H1 (cell line): ENCODE data around the gene RRBP1. TPM values are rescaled to one million over a fixed set of nuclear protein-coding genes. Genes with fewer than 3 reads are reported as not detected.

Experiments
- CTCF ChIA-PET: fragments of 300-600 bp; sonication (Branson Sonifier 250); formaldehyde crosslinking; loops from one replicate; lab custom pipeline; 2021; ENCODE audit not compliant: partially characterized antibody; lab: Charles Lee
- POLR2A ChIA-PET: fragments of 300-600 bp; sonication (Branson Sonifier 250); formaldehyde crosslinking; loops from one replicate; lab custom pipeline; 2021; ENCODE audit warnings: inconsistent platforms; ENCODE audit not compliant: partially characterized antibody; lab: Charles Lee
- DNase-seq, 2 experiments: peaks; one replicate each; pipeline versions ENCODE4 v3.0.0 to v3.0.0-alpha.2; 2010 to 2022; ENCODE audit warnings: low spot score in 2 of 2, low read depth in 1 of 2, mixed read lengths in 1 of 2
- FAIRE-seq: peaks from 2 replicates; lab custom pipeline; 2011; peaks lifted over from hg19 to GRCh38; lab: Jason Lieb, UNC
- H2AFZ ChIP-seq: 2 replicates; pipeline ENCODE4 v1.8.1; 2012; ENCODE audit warnings: low read length, inconsistent platforms
- H2AK5ac ChIP-seq: 2 replicates; pipeline ENCODE4 v1.6.1; 2013; ENCODE audit warnings: low read depth, low read length
- H2BK120ac ChIP-seq: replicated peaks from 2 replicates; pipeline ENCODE3; 2013; ENCODE audit warnings: low read depth, low read length, inconsistent platforms
- H2BK12ac ChIP-seq: 2 replicates; pipeline ENCODE4 v1.6.1; 2013; ENCODE audit warnings: low read depth, low read length
- H2BK15ac ChIP-seq: 2 replicates; pipeline ENCODE4 v1.6.1; 2013; ENCODE audit warnings: low read length
- H2BK20ac ChIP-seq: 2 replicates; pipeline ENCODE4 v1.6.1; 2013; ENCODE audit warnings: low read length
- H2BK5ac ChIP-seq: 2 replicates; pipeline ENCODE4 v1.6.1; 2013; ENCODE audit warnings: low read depth, low read length
- H3K14ac ChIP-seq: 2 replicates; pipeline ENCODE4 v1.6.1; 2013; ENCODE audit warnings: inconsistent platforms; ENCODE audit not compliant: insufficient read length
- H3K18ac ChIP-seq: 2 replicates; pipeline ENCODE4 v1.6.1; 2013; ENCODE audit warnings: low read length; ENCODE audit errors: extremely low read depth
- H3K23ac ChIP-seq: 2 replicates; pipeline ENCODE4 v1.6.1; 2013; ENCODE audit warnings: inconsistent platforms; ENCODE audit not compliant: insufficient read length
- H3K23me2 ChIP-seq: 2 replicates; pipeline ENCODE4 v1.6.1; 2013; ENCODE audit warnings: low read depth, low read length
- H3K27ac ChIP-seq: 2 replicates; pipeline ENCODE4 v1.6.1; 2011; ENCODE audit warnings: low read depth, low read length, inconsistent platforms
- H3K27me3 ChIP-seq, 4 experiments: replicated peaks in 1 of 4; 1 replicate in 1 of 4; 2 replicates in 3 of 4; pipeline versions ENCODE4 v1.6.1 to v1.8.1; 2011 to 2013; ENCODE audit warnings: low read length in 3 of 4, mild to moderate bottlenecking in 3 of 4, inconsistent platforms in 2 of 4, mixed read lengths in 2 of 4, moderate library complexity in 1 of 4; ENCODE audit not compliant: control insufficient read depth in 3 of 4, insufficient read depth in 3 of 4; ENCODE audit errors: extremely low read depth in 1 of 4
- H3K36me3 ChIP-seq, 4 experiments: 2 replicates each; pipeline versions ENCODE4 v1.6.1 to v1.8.1; 2011 to 2013; ENCODE audit warnings: mild to moderate bottlenecking in 4 of 4, low read length in 3 of 4, moderate library complexity in 2 of 4, control low read depth in 1 of 4, inconsistent platforms in 1 of 4; ENCODE audit not compliant: insufficient read depth in 4 of 4, control insufficient read depth in 2 of 4
- H3K4ac ChIP-seq: replicated peaks from 2 replicates; pipeline ENCODE3; 2013; ENCODE audit warnings: low read length, low read depth, mixed read lengths, inconsistent platforms; ENCODE audit not compliant: insufficient read length
- H3K4me1 ChIP-seq, 4 experiments: replicated peaks in 1 of 4; 1 replicate in 1 of 4; 2 replicates in 3 of 4; pipeline versions ENCODE4 v1.6.1 to v1.8.1; 2011 to 2013; ENCODE audit warnings: low read length in 3 of 4, inconsistent platforms in 2 of 4, mixed read lengths in 1 of 4; ENCODE audit not compliant: insufficient read depth in 4 of 4, control insufficient read depth in 3 of 4
- H3K4me2 ChIP-seq, 2 experiments: 2 replicates each; pipeline versions ENCODE4 v1.6.1 to v1.8.1; 2011 to 2013; ENCODE audit warnings: low read depth in 2 of 2, low read length in 2 of 2, control low read depth in 1 of 2, inconsistent platforms in 1 of 2, mild to moderate bottlenecking in 1 of 2; ENCODE audit not compliant: insufficient read depth in 1 of 2
- H3K4me3 ChIP-seq, 4 experiments: fragments of 200-600, 300-600 bp in 1 of 4; sonication (generic), shearing (Covaris generic), sonication (Bioruptor Twin) in 1 of 4; 2 replicates each; pipeline versions ENCODE4 v1.5.1 to v1.8.1; 2011 to 2016; ENCODE audit warnings: low read length in 4 of 4, low read depth in 3 of 4, control low read depth in 2 of 4, inconsistent platforms in 2 of 4, mild to moderate bottlenecking in 2 of 4, mixed read lengths in 1 of 4, moderate library complexity in 1 of 4; ENCODE audit not compliant: insufficient read depth in 2 of 4; ENCODE audit errors: extremely low read depth in 1 of 4
- H3K56ac ChIP-seq: replicated peaks from 2 replicates; pipeline ENCODE3; 2013; ENCODE audit warnings: low read depth, mild to moderate bottlenecking, mixed read lengths, low read length, inconsistent platforms; ENCODE audit not compliant: insufficient read length
- H3K79me1 ChIP-seq: 2 replicates; pipeline ENCODE4 v1.6.1; 2013; ENCODE audit warnings: low read depth, low read length, control low read depth
- H3K79me2 ChIP-seq, 2 experiments: 2 replicates each; pipeline versions ENCODE4 v1.6.1 to v1.8.1; 2012 to 2013; ENCODE audit warnings: low read length in 2 of 2, mild to moderate bottlenecking in 2 of 2, inconsistent platforms in 1 of 2; ENCODE audit not compliant: insufficient read depth in 2 of 2, control insufficient read depth in 1 of 2
- H3K9ac ChIP-seq, 4 experiments: replicated peaks in 1 of 4; 1 replicate in 1 of 4; 2 replicates in 3 of 4; pipeline versions ENCODE4 v1.6.1 to v1.8.1; 2011 to 2013; ENCODE audit warnings: low read depth in 3 of 4, low read length in 3 of 4, control low read depth in 2 of 4, mild to moderate bottlenecking in 2 of 4, moderate library complexity in 2 of 4, inconsistent platforms in 1 of 4; ENCODE audit errors: extremely low read depth in 1 of 4
- H3K9me3 ChIP-seq, 2 experiments: 2 replicates each; pipeline versions ENCODE4 v1.6.1 to v1.8.1; 2012 to 2013; ENCODE audit warnings: mild to moderate bottlenecking in 2 of 2, moderate library complexity in 2 of 2, control low read depth in 1 of 2, inconsistent platforms in 1 of 2, low read depth in 1 of 2, low read length in 1 of 2, mixed read lengths in 1 of 2; ENCODE audit not compliant: insufficient read depth in 2 of 2
- H4K20me1 ChIP-seq, 2 experiments: replicated peaks in 1 of 2; 2 replicates each; pipeline versions ENCODE3 to v1.8.1; 2011 to 2013; ENCODE audit warnings: inconsistent platforms in 2 of 2, low read length in 2 of 2, mild to moderate bottlenecking in 1 of 2; ENCODE audit not compliant: insufficient read depth in 2 of 2, control insufficient read depth in 1 of 2
- H4K5ac ChIP-seq: 2 replicates; pipeline ENCODE4 v1.6.1; 2013; ENCODE audit warnings: low read length, low read depth, mixed read lengths, inconsistent platforms; ENCODE audit not compliant: insufficient read length
- H4K8ac ChIP-seq: 2 replicates; pipeline ENCODE4 v1.8.0; 2013; ENCODE audit warnings: mild to moderate bottlenecking, moderate library complexity, low read length, inconsistent platforms; ENCODE audit not compliant: insufficient read depth; ENCODE audit errors: extremely low read depth
- H4K91ac ChIP-seq: replicated peaks from 2 replicates; pipeline ENCODE3; 2013; ENCODE audit warnings: low read length, mixed read lengths, inconsistent platforms; ENCODE audit not compliant: insufficient read length
- BACH1 ChIP-seq: IDR thresholded peaks from 2 replicates; pipeline ENCODE4 v1.6.1; 2012; ENCODE audit warnings: low read length, improper control_type of control experiment
- BRCA1 ChIP-seq: IDR thresholded peaks from 2 replicates; pipeline ENCODE4 v1.6.1; 2012; ENCODE audit warnings: low read depth, low read length, improper control_type of control experiment
- CHD2 ChIP-seq: IDR thresholded peaks from 2 replicates; pipeline ENCODE4 v1.6.1; 2012; ENCODE audit warnings: low read length, improper control_type of control experiment
- EZH2 ChIP-seq: fragments of 200-600 bp; sonication (generic); IDR thresholded peaks from 2 replicates; pipeline ENCODE4 v1.7.1; 2012; ENCODE audit warnings: low read depth, mild to moderate bottlenecking, moderate library complexity, low read length, inconsistent platforms; ENCODE audit not compliant: severe bottlenecking
- HDAC6 ChIP-seq: IDR thresholded peaks from one replicate; pipeline ENCODE4 v1.7.1; 2012; ENCODE audit warnings: low read depth, mild to moderate bottlenecking, inconsistent platforms, low read length, moderate library complexity
- KDM5A ChIP-seq: fragments of 200-600 bp; IDR thresholded peaks from 2 replicates; pipeline ENCODE4 v1.7.1; 2012; ENCODE audit warnings: mild to moderate bottlenecking, low read length, inconsistent platforms, mixed read lengths
- RXRA ChIP-seq: IDR thresholded peaks from 2 replicates; pipeline ENCODE4 v1.6.1; 2011; ENCODE audit warnings: low read depth, mild to moderate bottlenecking, low read length, moderate library complexity; ENCODE audit not compliant: insufficient read depth
- SAP30 ChIP-seq: fragments of 300-600 bp; sonication (generic); IDR thresholded peaks from 2 replicates; pipeline ENCODE4 v1.7.1; 2012; ENCODE audit warnings: low read length, moderate library complexity, mild to moderate bottlenecking, inconsistent platforms; ENCODE audit not compliant: insufficient read depth, insufficient replicate concordance
- SIX5 ChIP-seq: IDR thresholded peaks from 2 replicates; pipeline ENCODE4 v1.6.1; 2011; ENCODE audit warnings: mild to moderate bottlenecking, low read depth, low read length
- TBP ChIP-seq: IDR thresholded peaks from 2 replicates; pipeline ENCODE4 v1.6.1; 2011; ENCODE audit warnings: low read depth, low read length, improper control_type of control experiment
- TCF12 ChIP-seq: IDR thresholded peaks from 2 replicates; pipeline ENCODE4 v1.6.1; 2011; ENCODE audit warnings: low read depth, mild to moderate bottlenecking, low read length
- TEAD4 ChIP-seq: IDR thresholded peaks from 2 replicates; pipeline ENCODE4 v1.6.1; 2012; ENCODE audit warnings: low read depth, low read length, inconsistent platforms, mixed read lengths
- whole genome bisulfite sequencing, 2 experiments: shearing (Covaris generic) in 1 of 2; methylation state at CpG; one replicate each; pipeline versions ENCODE4 v1.1.6 to v1.1.7; 2013 to 2015; ENCODE audit warnings: low lambda C conversion rate in 2 of 2, mixed read lengths in 2 of 2, inconsistent platforms in 1 of 2, low coverage in 1 of 2, missing lambda C conversion rate in 1 of 2; ENCODE audit not compliant: insufficient replicate concordance in 2 of 2, insufficient coverage in 1 of 2, insufficient read length in 1 of 2; ENCODE audit errors: extremely low coverage in 1 of 2, missing lambda C conversion rate in 1 of 2; 5-methylcytosine and 5-hydroxymethylcytosine counted together
- polyA plus RNA-seq, 7 experiments: library from polyadenylated mRNA; depleted of rRNA in 3 of 7; stranded (reverse) in 5 of 7; unstranded in 2 of 7; fragments of >200 nt in 5 of 7; fragments of 200-250 nt in 2 of 7; gene quantifications; 1 replicate in 5 of 7; 2 replicates in 1 of 7; 4 replicates in 1 of 7; pipeline versions ENCODE4 v1.2.1 to v1.2.3, GENCODE V29; 2011 to 2013; ENCODE audit warnings: missing spikeins in 2 of 7, mixed read lengths in 2 of 7
- total RNA-seq: library from RNA; stranded (reverse); fragmentation: NEBNext Ultra II Directional; extraction: Animal tissue kit (Norgen Biotek cat#: 25700); gene quantifications from 2 replicates; pipeline ENCODE4 v1.2.1, GENCODE V29; 2021

Gene RRBP1
- total and polyA plus RNA-seq, 2 of the 8 experiments (the other 6 are each of a cell fraction or from before 2014, with no cell fraction given) = 15.9 to 157 TPM

- TF ChIP-seq KDM5A (no peak), RXRA (no peak), SIX5 (no peak), EZH2 (no peak), TCF12 (no peak), TEAD4 (no peak), HDAC6 (no peak), BACH1 (no peak), TBP (no peak), BRCA1 (no peak), SAP30 (no peak), CHD2 (no peak)
- H2BK5ac ChIP-seq = no peak overlapping the region
- no peaks in the 10 kb centered on the region for H3K27me3 ChIP-seq
- 90% methylated on average over 13 of the region's 13 CpGs; no CpG with 5 or more reads in 1 of the 2 experiments for WGBS, 2 experiments
- no peak overlapping the region for H2AK5ac ChIP-seq
- no peaks in the 10 kb centered on the region for H3K9me3 ChIP-seq
- H3K79me2 ChIP-seq = no peaks in the 10 kb centered on the region
- H3K18ac ChIP-seq = no peak overlapping the region
- H3K23ac ChIP-seq = no peak overlapping the region
- H2BK20ac ChIP-seq = no peak overlapping the region
- no peaks in the 10 kb centered on the region for H3K36me3 ChIP-seq
- ChIA-PET POLR2A (no interaction called here), CTCF (interaction anchor here (1.4 to 1.8 kb wide), 2 partner anchors 10 to 170 kb away, joined by 5 read pairs; no protein-coding TSS in a partner anchor)
- no peak overlapping the region for H3K56ac ChIP-seq
- H4K91ac ChIP-seq = no peak overlapping the region
- no peak overlapping the region for H3K4me2 ChIP-seq
- H3K23me2 ChIP-seq = no peaks in the 10 kb centered on the region
- no peak overlapping the region for H2BK15ac ChIP-seq
- no peak overlapping the region for H3K9ac ChIP-seq
- no peak overlapping the region for H2BK12ac ChIP-seq
- peaks cover 0 to 1% (median 0%) of the 10 kb centered on the region in 4 experiments; a peak in 1 of 7 replicates for H3K4me1 ChIP-seq
- no peak overlapping the region for H2BK120ac ChIP-seq
- no peak overlapping the region for H4K8ac ChIP-seq
- no peak overlapping the region for H3K4me3 ChIP-seq
- H4K5ac ChIP-seq = no peak overlapping the region
- H3K27ac ChIP-seq = no peak overlapping the region
- no peaks in the 10 kb centered on the region for H4K20me1 ChIP-seq
- H3K4ac ChIP-seq = no peak overlapping the region
- no peak for DNase-seq
- no peaks in the 10 kb centered on the region for H3K79me1 ChIP-seq
- no peak overlapping the region for H3K14ac ChIP-seq
- FAIRE-seq = no peak
- H2AFZ ChIP-seq = no peak overlapping the region
These were observed 43.2 kb upstream of the RRBP1 start for GRCh38 chr20:17725094-17725835.
